Right lobe of liver (tissue), 4 donors: ENCODE measurements around the gene HES3.

Experiments used
- CTCF ChIP-seq, 4 donors: fragments of 200-600 bp in 3 of 4; fragments of 450-650 bp in 1 of 4; IDR thresholded peaks; one replicate each; pipeline versions ENCODE4 v1.5.1 to v1.8.0; 2016 to 2022; ENCODE audit warnings: antibody characterized with exemption in 4 of 4, mild to moderate bottlenecking in 2 of 4
- POLR2A ChIP-seq: fragments of 450-650 bp; IDR thresholded peaks from one replicate; pipeline ENCODE4 v1.6.1; 2017; ENCODE audit warnings: antibody characterized with exemption, mild to moderate bottlenecking
- donor health status: DM: no; HTN: no; CAD: no.
- donor health status: DM: no; HTN: no; CAD: no.
- donor health status: DM: no; HTN: yes; CAD: no.

DNA sequence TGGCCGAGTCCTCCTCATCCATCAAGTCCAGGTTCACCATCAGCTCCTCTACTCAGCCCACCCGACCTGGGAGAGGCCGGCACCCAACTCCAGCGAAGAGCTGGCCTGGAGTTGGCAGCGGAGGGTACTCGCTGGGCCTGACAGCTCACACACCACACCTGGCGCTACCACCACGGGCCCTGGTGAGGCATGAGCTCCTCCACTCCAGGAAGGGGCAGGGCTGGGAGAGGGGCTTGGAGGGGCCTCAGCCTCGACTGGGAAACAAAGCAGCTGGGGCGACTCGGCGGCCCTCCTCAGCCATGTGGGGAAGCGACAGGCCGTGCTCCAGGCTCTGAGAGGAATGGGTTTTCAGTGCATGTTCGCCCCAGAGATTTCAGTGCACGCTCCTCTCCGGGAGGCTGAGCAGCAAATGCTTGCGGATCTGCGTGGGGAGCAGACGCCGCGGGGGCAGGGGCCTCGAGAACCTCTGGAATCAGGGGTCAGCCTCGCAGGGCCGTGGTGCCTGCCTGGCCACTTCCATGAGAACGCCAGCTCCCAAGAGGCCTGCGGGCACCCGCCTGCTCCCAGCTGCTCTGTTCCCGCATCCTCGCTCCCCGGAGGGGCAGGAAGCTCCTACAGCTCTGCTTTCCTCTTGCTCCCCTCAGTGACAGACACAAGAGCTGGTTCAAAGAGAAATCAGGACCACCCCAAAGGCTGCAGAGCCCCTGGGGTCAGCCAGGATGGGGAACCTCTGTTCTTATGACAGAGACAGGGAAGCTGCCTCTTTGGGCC is 35.8 kb downstream of the HES3 start:
- TF ChIP-seq CTCF (IDR thresholded peaks at IDR 0.05) (no peak), POLR2A (no peak)
